GM23338 (cell line): ENCODE results near the gene ORM1. TPM values are rescaled to one million over a fixed set of nuclear protein-coding genes. Genes with fewer than 3 reads are reported as not detected.

Experiments
- ATAC-seq: fragments of 200-7000 bp; cut with Tn5 transposase; 3 replicates; pipeline ENCODE4 v1.9.1; 2020
- DNase-seq: peaks from one replicate; pipeline ENCODE4 v3.0.0-alpha.2; 2015; ENCODE audit warnings: low spot score
- H2AFZ ChIP-seq: fragments of 200-600 bp; sonication (generic); 2 replicates; pipeline ENCODE4 v1.8.0; 2016; ENCODE audit warnings: antibody characterized with exemption, mild to moderate bottlenecking, moderate library complexity
- H3F3A ChIP-seq: fragments of 200-600 bp; sonication (generic); replicated peaks from 2 replicates; pipeline ENCODE4 v1.8.0; 2017; ENCODE audit warnings: antibody characterized with exemption, mixed run types, low read depth
- H3K27ac ChIP-seq: fragments of 200-600 bp; sonication (generic); 2 replicates; pipeline ENCODE4 v1.6.1; 2016; ENCODE audit warnings: low read depth
- H3K27me3 ChIP-seq: fragments of 200-600 bp; sonication (generic); 2 replicates; pipeline ENCODE4 v1.8.0; 2016; ENCODE audit warnings: mild to moderate bottlenecking, mixed run types, moderate library complexity; ENCODE audit not compliant: insufficient read depth
- H3K36me3 ChIP-seq: fragments of 200-600 bp; sonication (generic); 2 replicates; pipeline ENCODE4 v1.8.0; 2016; ENCODE audit warnings: mild to moderate bottlenecking; ENCODE audit not compliant: insufficient read depth
- H3K4me1 ChIP-seq: fragments of 200-600 bp; sonication (generic); 2 replicates; pipeline ENCODE4 v1.8.0; 2016; ENCODE audit warnings: mild to moderate bottlenecking, moderate library complexity; ENCODE audit not compliant: insufficient read depth
- H3K4me2 ChIP-seq: fragments of 200-600 bp; sonication (generic); 2 replicates; pipeline ENCODE4 v1.7.1; 2017; ENCODE audit warnings: mixed run types
- H3K4me3 ChIP-seq: fragments of 200-600 bp; sonication (generic); 2 replicates; pipeline ENCODE4 v1.6.1; 2016; ENCODE audit warnings: mixed run types
- H3K79me2 ChIP-seq: fragments of 200-600 bp; sonication (generic); replicated peaks from 2 replicates; pipeline ENCODE4 v1.8.0; 2017; ENCODE audit warnings: mild to moderate bottlenecking; ENCODE audit not compliant: insufficient read depth
- H3K9me2 ChIP-seq: fragments of 200-600 bp; sonication (generic); 2 replicates; pipeline ENCODE4 v1.8.0; 2017; ENCODE audit not compliant: insufficient read depth
- H4K20me1 ChIP-seq: fragments of 200-600 bp; sonication (generic); replicated peaks from 2 replicates; pipeline ENCODE4 v1.8.0; 2017; ENCODE audit warnings: mild to moderate bottlenecking; ENCODE audit not compliant: insufficient read depth
- H3K27ac Mint-ChIP-seq: 2 replicates; pipeline ENCODE4 v1.8.0; 2020; ENCODE audit warnings: inconsistent platforms, mild to moderate bottlenecking, moderate library complexity, mixed read lengths
- H3K27me3 Mint-ChIP-seq: 3 replicates; pipeline ENCODE4 v1.8.0; 2022; ENCODE audit warnings: low read depth, mild to moderate bottlenecking, moderate library complexity, mixed read lengths, inconsistent platforms; ENCODE audit not compliant: insufficient read depth, poor library complexity
- H3K36me3 Mint-ChIP-seq: 3 replicates; pipeline ENCODE4 v1.8.0; 2021; ENCODE audit warnings: low read depth, mild to moderate bottlenecking, inconsistent platforms, moderate library complexity, mixed read lengths
- H3K4me1 Mint-ChIP-seq: 3 replicates; pipeline ENCODE4 v1.8.0; 2020; ENCODE audit warnings: mild to moderate bottlenecking, inconsistent platforms, mixed read lengths
- H3K4me3 Mint-ChIP-seq: 3 replicates; pipeline ENCODE4 v1.8.0; 2021; ENCODE audit warnings: moderate library complexity, mild to moderate bottlenecking, inconsistent platforms, mixed read lengths
- H3K9me3 Mint-ChIP-seq: 3 replicates; pipeline ENCODE4 v1.8.0; 2020; ENCODE audit warnings: moderate library complexity, mild to moderate bottlenecking, inconsistent platforms, mixed read lengths
- CREB1 ChIP-seq: fragments of 250-450 bp; sonication (Bioruptor Pico); IDR thresholded peaks from 2 replicates; pipeline ENCODE4 v1.5.0; 2020; ENCODE audit warnings: low read depth, mild to moderate bottlenecking, moderate library complexity
- EZH2 ChIP-seq: fragments of 200-600 bp; sonication (generic); IDR thresholded peaks from one replicate; pipeline ENCODE4 v1.8.0; 2017; ENCODE audit warnings: antibody characterized with exemption, mild to moderate bottlenecking, low read depth; ENCODE audit not compliant: unreplicated experiment
- ZNF114 ChIP-seq: fragments of 250-450 bp; sonication (Bioruptor Pico); IDR thresholded peaks from 2 replicates; pipeline ENCODE4 v1.5.0; 2020; ENCODE audit warnings: mild to moderate bottlenecking, moderate library complexity
- polyA plus RNA-seq: library from polyadenylated mRNA; unstranded; fragments of >200 nt; fragmentation: Nextera tagmentation; extraction: Ambion mirVana; gene quantifications from 2 replicates; pipeline ENCODE4 v1.2.1, GENCODE V29; 2016
- total RNA-seq: library from RNA; depleted of rRNA; stranded (reverse); fragments of >200 nt; shearing (Covaris generic); gene quantifications from 2 replicates; pipeline ENCODE4 v1.2.3, GENCODE V29; 2014
- TF ChIP-seq, protein P1 (sequence below): fragments of 250-450 bp; sonication (Bioruptor Pico); IDR thresholded peaks from 2 replicates; pipeline ENCODE4 v1.5.0; 2020; ENCODE audit warnings: mild to moderate bottlenecking, moderate library complexity

ORM1 gene
- total and polyA plus RNA-seq, 2 experiments from 2014 or later, result not detected

- H3K9me3 Mint-ChIP-seq, result no peaks in the 10 kb centered on the region; the same call in 2 of the 3 replicates
- ATAC-seq, result no peak
These were observed 9.7 kb upstream of the ORM1 start for GRCh38 chr9:114313186-114313585.

More at GRCh38 chr9:114313186-114313585, 9.7 kb upstream of the ORM1 start:
- H3K27ac Mint-ChIP-seq, result no peak overlapping the region
- Histone ChIP-seq H3F3A (no peaks in the 10 kb centered on the region), H4K20me1 (no peaks in the 10 kb centered on the region), H3K27me3 (no peaks in the 10 kb centered on the region), H3K27ac (no peak overlapping the region), H3K36me3 (no peaks in the 10 kb centered on the region), H3K4me2 (no peak overlapping the region), H3K9me2 (no peaks in the 10 kb centered on the region), H3K79me2 (no peaks in the 10 kb centered on the region), H3K4me1 (no peaks in the 10 kb centered on the region), H2AFZ (no peak overlapping the region), H3K4me3 (no peak overlapping the region)
- no peaks in the 10 kb centered on the region for H3K36me3 Mint-ChIP-seq
- TF ChIP-seq CREB1 (CRISPR knock-in tag), result no peak
- TF ChIP-seq, protein P1, sequence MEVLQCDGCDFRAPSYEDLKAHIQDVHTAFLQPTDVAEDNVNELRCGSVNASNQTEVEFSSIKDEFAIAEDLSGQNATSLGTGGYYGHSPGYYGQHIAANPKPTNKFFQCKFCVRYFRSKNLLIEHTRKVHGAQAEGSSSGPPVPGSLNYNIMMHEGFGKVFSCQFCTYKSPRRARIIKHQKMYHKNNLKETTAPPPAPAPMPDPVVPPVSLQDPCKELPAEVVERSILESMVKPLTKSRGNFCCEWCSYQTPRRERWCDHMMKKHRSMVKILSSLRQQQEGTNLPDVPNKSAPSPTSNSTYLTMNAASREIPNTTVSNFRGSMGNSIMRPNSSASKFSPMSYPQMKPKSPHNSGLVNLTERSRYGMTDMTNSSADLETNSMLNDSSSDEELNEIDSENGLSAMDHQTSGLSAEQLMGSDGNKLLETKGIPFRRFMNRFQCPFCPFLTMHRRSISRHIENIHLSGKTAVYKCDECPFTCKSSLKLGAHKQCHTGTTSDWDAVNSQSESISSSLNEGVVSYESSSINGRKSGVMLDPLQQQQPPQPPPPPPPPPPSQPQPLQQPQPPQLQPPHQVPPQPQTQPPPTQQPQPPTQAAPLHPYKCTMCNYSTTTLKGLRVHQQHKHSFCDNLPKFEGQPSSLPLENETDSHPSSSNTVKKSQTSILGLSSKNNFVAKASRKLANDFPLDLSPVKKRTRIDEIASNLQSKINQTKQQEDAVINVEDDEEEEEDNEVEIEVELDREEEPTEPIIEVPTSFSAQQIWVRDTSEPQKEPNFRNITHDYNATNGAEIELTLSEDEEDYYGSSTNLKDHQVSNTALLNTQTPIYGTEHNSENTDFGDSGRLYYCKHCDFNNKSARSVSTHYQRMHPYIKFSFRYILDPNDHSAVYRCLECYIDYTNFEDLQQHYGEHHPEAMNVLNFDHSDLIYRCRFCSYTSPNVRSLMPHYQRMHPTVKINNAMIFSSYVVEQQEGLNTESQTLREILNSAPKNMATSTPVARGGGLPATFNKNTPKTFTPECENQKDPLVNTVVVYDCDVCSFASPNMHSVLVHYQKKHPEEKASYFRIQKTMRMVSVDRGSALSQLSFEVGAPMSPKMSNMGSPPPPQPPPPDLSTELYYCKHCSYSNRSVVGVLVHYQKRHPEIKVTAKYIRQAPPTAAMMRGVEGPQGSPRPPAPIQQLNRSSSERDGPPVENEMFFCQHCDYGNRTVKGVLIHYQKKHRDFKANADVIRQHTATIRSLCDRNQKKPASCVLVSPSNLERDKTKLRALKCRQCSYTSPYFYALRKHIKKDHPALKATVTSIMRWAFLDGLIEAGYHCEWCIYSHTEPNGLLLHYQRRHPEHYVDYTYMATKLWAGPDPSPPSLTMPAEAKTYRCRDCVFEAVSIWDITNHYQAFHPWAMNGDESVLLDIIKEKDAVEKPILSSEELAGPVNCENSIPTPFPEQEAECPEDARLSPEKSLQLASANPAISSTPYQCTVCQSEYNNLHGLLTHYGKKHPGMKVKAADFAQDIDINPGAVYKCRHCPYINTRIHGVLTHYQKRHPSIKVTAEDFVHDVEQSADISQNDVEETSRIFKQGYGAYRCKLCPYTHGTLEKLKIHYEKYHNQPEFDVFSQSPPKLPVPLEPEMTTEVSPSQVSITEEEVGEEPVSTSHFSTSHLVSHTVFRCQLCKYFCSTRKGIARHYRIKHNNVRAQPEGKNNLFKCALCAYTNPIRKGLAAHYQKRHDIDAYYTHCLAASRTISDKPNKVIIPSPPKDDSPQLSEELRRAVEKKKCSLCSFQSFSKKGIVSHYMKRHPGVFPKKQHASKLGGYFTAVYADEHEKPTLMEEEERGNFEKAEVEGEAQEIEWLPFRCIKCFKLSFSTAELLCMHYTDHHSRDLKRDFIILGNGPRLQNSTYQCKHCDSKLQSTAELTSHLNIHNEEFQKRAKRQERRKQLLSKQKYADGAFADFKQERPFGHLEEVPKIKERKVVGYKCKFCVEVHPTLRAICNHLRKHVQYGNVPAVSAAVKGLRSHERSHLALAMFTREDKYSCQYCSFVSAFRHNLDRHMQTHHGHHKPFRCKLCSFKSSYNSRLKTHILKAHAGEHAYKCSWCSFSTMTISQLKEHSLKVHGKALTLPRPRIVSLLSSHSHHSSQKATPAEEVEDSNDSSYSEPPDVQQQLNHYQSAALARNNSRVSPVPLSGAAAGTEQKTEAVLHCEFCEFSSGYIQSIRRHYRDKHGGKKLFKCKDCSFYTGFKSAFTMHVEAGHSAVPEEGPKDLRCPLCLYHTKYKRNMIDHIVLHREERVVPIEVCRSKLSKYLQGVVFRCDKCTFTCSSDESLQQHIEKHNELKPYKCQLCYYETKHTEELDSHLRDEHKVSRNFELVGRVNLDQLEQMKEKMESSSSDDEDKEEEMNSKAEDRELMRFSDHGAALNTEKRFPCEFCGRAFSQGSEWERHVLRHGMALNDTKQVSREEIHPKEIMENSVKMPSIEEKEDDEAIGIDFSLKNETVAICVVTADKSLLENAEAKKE (CRISPR knock-in tag), result no peak
- no peak for TF ChIP-seq EZH2
- no peak for TF ChIP-seq ZNF114
- no peak for DNase-seq
- no peak overlapping the region for H3K4me3 Mint-ChIP-seq
- H3K4me1 Mint-ChIP-seq, result peaks cover 7% of the 10 kb centered on the region
- H3K27me3 Mint-ChIP-seq, result peaks cover 4% of the 10 kb centered on the region
